HepG2 (cell line): ENCODE measurements around the gene ADAMTS2.

Experiments
- CREM ChIP-seq, 2 experiments: sonication (generic) in 1 of 2; formaldehyde crosslinking in 1 of 2; IDR thresholded peaks; 2 replicates each; pipeline versions ENCODE4 v1.4.0 to v1.6.1; 2016 to 2020; ENCODE audit warnings: antibody characterized with exemption in 1 of 2, mild to moderate bottlenecking in 1 of 2, missing genetic modification reagents in 1 of 2
- KAT7 ChIP-seq: IDR thresholded peaks from 2 replicates; pipeline ENCODE4 v1.6.1; 2018; ENCODE audit warnings: borderline replicate concordance, missing compliant biosample characterization
- MAFK ChIP-seq, 2 experiments: IDR thresholded peaks in 1 of 2; conservative IDR thresholded peaks in 1 of 2; 2 replicates each; pipeline ENCODE4 v1.6.1; 2011; ENCODE audit warnings: improper control_type of control experiment in 2 of 2, low read length in 2 of 2
- MAZ ChIP-seq, 2 experiments: sonication (generic) in 1 of 2; formaldehyde crosslinking in 1 of 2; IDR thresholded peaks; 2 replicates each; pipeline versions ENCODE4 v1.5.0 to v1.6.1; 2012 to 2020; ENCODE audit warnings: low read depth in 2 of 2, mild to moderate bottlenecking in 2 of 2, borderline replicate concordance in 1 of 2, improper control_type of control experiment in 1 of 2, low read length in 1 of 2, missing genetic modification reagents in 1 of 2, moderate library complexity in 1 of 2
- MTA1 ChIP-seq: sonication (generic); formaldehyde crosslinking; IDR thresholded peaks from 2 replicates; pipeline ENCODE4 v1.4.0; 2020; ENCODE audit warnings: missing genetic modification reagents, mild to moderate bottlenecking, borderline replicate concordance
- NFYB ChIP-seq: sonication (generic); formaldehyde crosslinking; IDR thresholded peaks from 2 replicates; pipeline ENCODE4 v1.4.0; 2020; ENCODE audit warnings: missing genetic modification reagents
- POLR2AphosphoS5 ChIP-seq: IDR thresholded peaks from 2 replicates; pipeline ENCODE4 v1.6.1; 2012; ENCODE audit warnings: low read depth, low read length
- ZNF468 ChIP-seq: sonication (generic); formaldehyde crosslinking; IDR thresholded peaks from 2 replicates; pipeline ENCODE4 v1.8.0; 2022; ENCODE audit warnings: mild to moderate bottlenecking, moderate library complexity, missing genetic modification reagents
- ZNF652 ChIP-seq: IDR thresholded peaks from 2 replicates; pipeline ENCODE4 v1.6.1; 2016; ENCODE audit warnings: low read depth, borderline replicate concordance
- TF ChIP-seq, protein P1 (sequence below), 2 experiments: IDR thresholded peaks; 2 replicates each; pipeline ENCODE4 v1.6.1; 2011 to 2012; ENCODE audit warnings: low read length in 2 of 2, borderline replicate concordance in 1 of 2, low read depth in 1 of 2, mild to moderate bottlenecking in 1 of 2, moderate library complexity in 1 of 2

- TF ChIP-seq, protein P1, sequence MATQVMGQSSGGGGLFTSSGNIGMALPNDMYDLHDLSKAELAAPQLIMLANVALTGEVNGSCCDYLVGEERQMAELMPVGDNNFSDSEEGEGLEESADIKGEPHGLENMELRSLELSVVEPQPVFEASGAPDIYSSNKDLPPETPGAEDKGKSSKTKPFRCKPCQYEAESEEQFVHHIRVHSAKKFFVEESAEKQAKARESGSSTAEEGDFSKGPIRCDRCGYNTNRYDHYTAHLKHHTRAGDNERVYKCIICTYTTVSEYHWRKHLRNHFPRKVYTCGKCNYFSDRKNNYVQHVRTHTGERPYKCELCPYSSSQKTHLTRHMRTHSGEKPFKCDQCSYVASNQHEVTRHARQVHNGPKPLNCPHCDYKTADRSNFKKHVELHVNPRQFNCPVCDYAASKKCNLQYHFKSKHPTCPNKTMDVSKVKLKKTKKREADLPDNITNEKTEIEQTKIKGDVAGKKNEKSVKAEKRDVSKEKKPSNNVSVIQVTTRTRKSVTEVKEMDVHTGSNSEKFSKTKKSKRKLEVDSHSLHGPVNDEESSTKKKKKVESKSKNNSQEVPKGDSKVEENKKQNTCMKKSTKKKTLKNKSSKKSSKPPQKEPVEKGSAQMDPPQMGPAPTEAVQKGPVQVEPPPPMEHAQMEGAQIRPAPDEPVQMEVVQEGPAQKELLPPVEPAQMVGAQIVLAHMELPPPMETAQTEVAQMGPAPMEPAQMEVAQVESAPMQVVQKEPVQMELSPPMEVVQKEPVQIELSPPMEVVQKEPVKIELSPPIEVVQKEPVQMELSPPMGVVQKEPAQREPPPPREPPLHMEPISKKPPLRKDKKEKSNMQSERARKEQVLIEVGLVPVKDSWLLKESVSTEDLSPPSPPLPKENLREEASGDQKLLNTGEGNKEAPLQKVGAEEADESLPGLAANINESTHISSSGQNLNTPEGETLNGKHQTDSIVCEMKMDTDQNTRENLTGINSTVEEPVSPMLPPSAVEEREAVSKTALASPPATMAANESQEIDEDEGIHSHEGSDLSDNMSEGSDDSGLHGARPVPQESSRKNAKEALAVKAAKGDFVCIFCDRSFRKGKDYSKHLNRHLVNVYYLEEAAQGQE (IDR thresholded peaks at IDR 0.05; ENCODE audit: borderline replicate concordance in 1 of 2, low read depth in 1 of 2, low read length in 2 of 2) = no peak
- TF ChIP-seq ZNF468 (CRISPR knock-in tag) (no peak), MTA1 (no peak), POLR2AphosphoS5 (no peak), ZNF652 (CRISPR knock-in tag) (no peak), CREM (IDR thresholded peaks at IDR 0.05) (no peak), CREM (CRISPR knock-in tag; IDR thresholded peaks at IDR 0.05) (no peak), NFYB (no peak), MAFK (conservative IDR thresholded peaks at IDR 0.05 in 1 of 2, IDR thresholded peaks at IDR 0.05 in 1 of 2; ENCODE audit: low read length in 2 of 2) (no peak), KAT7 (CRISPR knock-in tag) (no peak), MAZ (IDR thresholded peaks at IDR 0.05; ENCODE audit: borderline replicate concordance, low read depth, low read length) (no peak), MAZ (CRISPR knock-in tag; IDR thresholded peaks at IDR 0.05; ENCODE audit: low read depth) (no peak)
Observed at GRCh38 chr5:179371681-179372680, 26.7 kb upstream of the ADAMTS2 start.
